ENCODE results near the gene ZNF414.

Gene ZNF414

DNA sequence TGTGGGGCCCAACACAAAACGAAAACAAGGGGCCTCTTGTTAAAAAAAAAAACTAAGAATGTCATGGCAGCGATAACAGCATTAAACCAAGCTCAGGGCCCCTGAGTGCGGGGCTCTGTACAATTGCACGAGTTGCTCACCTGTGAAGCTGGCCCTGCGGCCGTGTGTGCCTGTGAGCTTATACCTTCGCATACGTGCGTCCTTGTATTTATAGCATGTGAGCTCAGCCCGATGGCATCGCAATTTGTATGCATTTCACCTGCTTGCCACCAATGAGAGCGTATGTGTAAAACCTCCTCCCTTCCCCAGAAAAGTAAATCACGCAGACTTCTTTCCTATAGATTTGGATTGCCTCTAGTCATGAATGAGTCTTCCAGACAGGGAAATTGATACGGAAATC is 52.1 kb downstream of the ZNF414 start:
- no peak for DNase-seq

- no peak for DNase-seq
Observed at GRCh38 chr19:8461376-8461775, 52.6 kb downstream of the ZNF414 start.

DNA sequence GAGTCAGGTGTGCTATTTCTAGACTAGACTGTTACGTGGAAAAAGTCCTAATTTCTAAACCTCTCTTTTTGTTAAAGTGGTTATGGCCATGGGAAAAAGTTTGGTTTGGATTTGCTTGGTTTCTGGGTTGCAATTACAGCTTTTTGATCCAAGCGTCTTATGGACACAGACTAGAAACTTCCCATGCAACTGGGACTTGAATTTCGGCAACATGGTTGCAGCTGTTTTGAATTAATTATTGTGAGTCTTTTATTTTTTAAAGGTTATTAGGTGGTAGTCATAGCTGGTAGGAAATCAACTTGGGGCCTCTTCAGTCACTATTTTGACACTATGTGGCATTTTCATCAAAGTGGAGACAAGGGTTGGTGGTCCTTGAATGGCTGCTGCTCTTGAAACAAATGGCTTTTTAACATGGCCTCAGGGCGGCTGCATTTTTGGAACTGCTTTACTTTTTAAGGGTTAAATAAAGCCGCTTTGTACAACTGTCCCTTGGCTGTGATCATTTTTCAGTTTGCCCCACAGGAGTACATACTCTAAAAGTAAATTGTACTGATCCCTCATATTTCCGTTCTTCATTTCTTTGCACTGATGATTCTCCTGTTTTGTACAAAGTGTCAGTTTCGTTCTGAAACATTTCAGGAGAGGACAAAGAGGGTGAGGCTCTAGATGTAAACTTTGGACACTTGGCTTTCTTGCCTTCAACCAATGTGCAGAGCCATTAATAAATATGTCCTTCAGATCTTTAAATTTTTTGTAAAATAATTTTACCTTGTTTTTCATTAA is 53.3 kb downstream of the ZNF414 start:
- DNase-seq: no peak
